Measurements from ENCODE around the gene DLG4. TPM values are rescaled to one million over a fixed set of nuclear protein-coding genes. Genes with fewer than 3 reads are reported as not detected.
A peak's percentile ranks its signal among the peaks of the same experiment; 100 is the strongest.

DLG4 gene
- 1 to 10 TPM; 3.3 to 8.3 TPM for total RNA-seq

GRCh38 chr17:7219812-7220592, at the start of gene DLG4, which contains the start of gene ACADVL:
Gene DLG4, minus strand, starts transcription at chr17:7219836.
Gene ACADVL, plus strand, starts transcription at chr17:7219938. Its CDS starts 47 bp downstream, at chr17:7219985.
- H3K4me3 Mint-ChIP-seq, result peak within 1 kb of the TSS; percentile 93
- DNase-seq (ENCODE audit: low spot score) (peak; percentile 90), ATAC-seq (peak; percentile 94 to 95)
- H3K9me3 Mint-ChIP-seq, result no peaks in the 10 kb centered on the region
- H3K27me3 Mint-ChIP-seq, result no peaks in the 10 kb centered on the region
- H3K4me1 Mint-ChIP-seq (ENCODE audit: low read depth in 2 of 2), result peaks cover 40 to 47% of the 10 kb centered on the region in 2 donors
- no peaks in the 10 kb centered on the region for H3K36me3 Mint-ChIP-seq
- H3K27ac Mint-ChIP-seq, result peak within 1 kb of the TSS; percentile 98

DNA sequence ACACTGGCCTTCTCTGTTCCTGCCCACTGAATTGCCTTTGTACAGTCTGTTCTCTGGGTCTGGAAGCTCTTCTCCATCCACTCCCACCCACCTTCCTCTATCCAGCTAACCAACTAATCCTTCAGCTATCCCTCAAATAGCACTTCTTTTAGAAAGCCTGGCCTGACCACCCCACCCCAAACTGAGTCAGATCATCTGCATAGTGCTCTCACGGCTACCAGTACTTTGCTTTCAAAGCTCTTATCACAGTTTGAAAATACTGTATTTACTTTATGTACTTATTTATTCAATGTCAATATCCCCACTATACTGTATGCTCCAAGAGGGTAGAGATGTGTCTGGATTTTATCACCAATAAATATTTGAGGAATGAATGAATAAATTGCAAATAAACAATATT, 47.1 kb upstream of the DLG4 start:
- H3K27me3 Mint-ChIP-seq, result peaks cover 20 to 25% of the 10 kb centered on the region in 2 donors
- H3K36me3 Mint-ChIP-seq, result no peaks in the 10 kb centered on the region
- no peak for ATAC-seq
- no peak overlapping the region for H3K27ac Mint-ChIP-seq
- DNase-seq (ENCODE audit: low spot score), result no peak
- no peaks in the 10 kb centered on the region for H3K9me3 Mint-ChIP-seq
- H3K4me3 Mint-ChIP-seq, result no peak overlapping the region
- H3K4me1 Mint-ChIP-seq (ENCODE audit: low read depth in 2 of 2), result peaks cover 15 to 17% of the 10 kb centered on the region in 2 donors

DNA sequence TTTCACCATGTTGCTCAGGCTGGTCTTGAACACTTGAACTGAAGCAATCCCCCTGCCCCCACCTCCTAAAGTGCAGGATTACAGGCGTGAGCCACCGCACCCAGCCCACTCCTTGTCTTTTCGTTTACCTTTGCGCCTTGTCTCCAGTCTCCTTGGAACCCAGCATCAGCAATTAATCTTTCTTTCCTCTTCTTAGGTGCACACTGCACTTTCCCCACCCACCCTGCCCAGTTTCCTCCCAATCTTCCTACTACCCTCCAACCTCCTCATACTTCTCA, 44.1 kb upstream of the DLG4 start:
- H3K4me3 Mint-ChIP-seq, result peak overlapping the region; percentile 67
- ATAC-seq (no peak), DNase-seq (ENCODE audit: low spot score) (no peak)
- H3K27ac Mint-ChIP-seq, result peak overlapping the region in 1 of 2 donors; percentile 49
- H3K9me3 Mint-ChIP-seq, result no peaks in the 10 kb centered on the region
- H3K4me1 Mint-ChIP-seq (ENCODE audit: low read depth in 2 of 2), result peaks cover 17 to 24% of the 10 kb centered on the region in 2 donors
- no peaks in the 10 kb centered on the region for H3K36me3 Mint-ChIP-seq
- H3K27me3 Mint-ChIP-seq, result peaks cover 20 to 25% of the 10 kb centered on the region in 2 donors

GRCh38 chr17:7262935-7263800, 43.5 kb upstream of the DLG4 start:
- Mint-ChIP-seq H3K36me3 (no peaks in the 10 kb centered on the region), H3K9me3 (no peaks in the 10 kb centered on the region), H3K27ac (peak overlapping the region in 1 of 2 donors; percentile 49), H3K4me1 (ENCODE audit: low read depth in 2 of 2) (peaks cover 17 to 24% of the 10 kb centered on the region in 2 donors), H3K27me3 (peaks cover 20 to 25% of the 10 kb centered on the region in 2 donors), H3K4me3 (peak overlapping the region; percentile 67)
- no peak for DNase-seq (ENCODE audit: low spot score)
- peak in 1 of 2 donors; percentile 11 for ATAC-seq

DNA sequence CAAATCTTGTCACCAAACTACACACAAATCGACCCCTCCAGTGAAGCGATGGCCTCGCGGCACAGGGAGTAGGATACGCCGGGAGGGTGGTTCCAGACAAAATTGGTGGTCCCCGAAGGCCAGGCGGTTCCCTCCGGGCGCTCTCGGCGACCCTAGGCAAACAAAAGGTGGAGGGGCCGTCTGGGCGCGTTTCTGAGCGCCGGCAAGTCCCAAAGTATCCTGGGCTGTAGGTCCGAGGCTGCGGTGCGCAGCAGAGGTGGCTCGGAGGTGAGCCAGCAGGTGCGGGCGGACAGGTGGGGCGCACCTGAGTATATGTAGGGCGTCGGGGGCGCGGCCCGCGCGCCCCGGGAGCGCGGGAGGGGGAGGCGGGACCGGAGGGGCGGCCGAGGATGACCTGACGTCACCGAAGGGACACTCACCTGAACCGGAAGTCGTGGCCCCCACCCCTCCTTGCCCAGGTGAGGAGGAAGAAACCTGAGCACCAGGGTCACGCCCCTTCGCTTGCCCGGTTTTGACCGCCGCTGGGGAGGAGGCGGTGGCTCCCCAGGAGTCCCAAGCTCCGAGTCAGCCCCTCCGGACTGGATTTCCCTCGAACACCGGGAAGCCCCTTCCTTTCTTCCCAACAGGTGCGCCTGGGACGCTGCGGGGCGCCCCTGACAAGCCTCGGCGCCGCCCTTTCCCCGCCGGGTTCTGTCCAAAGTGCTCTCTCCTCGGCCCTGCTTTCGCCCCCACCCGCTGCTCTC, 42.7 kb upstream of the DLG4 start, which contains the start of gene CLDN7:
CLDN7 (minus strand) TSS at position 287 of the 743 bp plus-strand sequence. CDS start 435 bp downstream, outside the sequence.
- H3K27ac Mint-ChIP-seq, result peak within 1 kb of the TSS in 1 of 2 donors; percentile 49
- H3K4me3 Mint-ChIP-seq, result peak within 1 kb of the TSS; percentile 67
- no peak for DNase-seq (ENCODE audit: low spot score)
- H3K9me3 Mint-ChIP-seq, result no peaks in the 10 kb centered on the region
- H3K4me1 Mint-ChIP-seq (ENCODE audit: low read depth in 2 of 2), result peaks cover 17 to 24% of the 10 kb centered on the region in 2 donors
- no peak for ATAC-seq
- no peaks in the 10 kb centered on the region for H3K36me3 Mint-ChIP-seq
- peaks cover 20 to 25% of the 10 kb centered on the region in 2 donors for H3K27me3 Mint-ChIP-seq

DNA sequence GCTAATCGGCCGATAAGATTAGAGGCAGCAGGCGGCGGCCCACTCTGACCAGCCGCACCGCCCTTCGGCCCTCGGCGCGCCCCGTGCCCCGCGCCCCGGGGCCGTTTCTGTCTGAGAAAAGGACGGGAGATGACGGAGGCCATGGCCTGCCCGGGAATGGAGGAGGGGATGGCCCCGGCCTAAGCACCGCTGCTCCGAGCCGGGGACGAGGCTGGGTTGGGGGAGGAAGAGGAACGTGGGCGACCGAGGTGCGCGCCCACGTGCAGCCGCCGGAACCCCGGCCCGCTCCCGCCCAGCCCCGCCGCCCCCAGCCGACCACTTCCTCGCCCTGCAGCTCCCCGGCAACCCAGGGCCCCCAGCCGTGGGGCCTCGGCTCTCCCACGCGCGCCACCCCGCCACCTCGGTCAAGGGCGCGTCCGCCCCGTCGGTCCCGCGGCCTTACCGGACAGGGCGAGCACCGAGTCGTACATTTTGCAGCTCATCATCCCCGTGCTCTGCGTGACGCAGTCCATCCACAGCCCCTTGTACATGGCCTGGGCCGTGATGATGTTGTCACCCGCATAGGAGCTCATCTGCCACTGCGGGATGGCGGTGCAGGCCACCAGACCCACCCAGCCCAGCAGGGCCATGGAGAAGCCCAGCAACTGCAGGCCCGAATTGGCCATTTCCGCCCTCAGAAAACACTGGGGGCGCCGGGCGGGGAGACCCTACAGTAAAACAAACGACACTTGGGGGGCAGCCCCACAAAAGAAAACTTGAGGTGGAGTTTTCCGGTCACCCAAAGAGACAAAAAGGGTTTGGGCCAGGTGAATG, 41.9 kb upstream of the DLG4 start:
- ATAC-seq (peak; percentile 62 to 70), DNase-seq (ENCODE audit: low spot score) (no peak)
- H3K4me3 Mint-ChIP-seq, result peak overlapping the region; percentile 49
- H3K36me3 Mint-ChIP-seq, result peaks cover 1% of the 10 kb centered on the region
- H3K9me3 Mint-ChIP-seq, result no peaks in the 10 kb centered on the region
- peaks cover 17 to 20% of the 10 kb centered on the region in 2 donors for H3K27me3 Mint-ChIP-seq
- H3K4me1 Mint-ChIP-seq (ENCODE audit: low read depth in 2 of 2), result peaks cover 17 to 24% of the 10 kb centered on the region in 2 donors
- no peak overlapping the region for H3K27ac Mint-ChIP-seq

- Mint-ChIP-seq H3K27me3 (peaks cover 14 to 18% of the 10 kb centered on the region in 2 donors), H3K36me3 (peaks cover 6% of the 10 kb centered on the region), H3K4me3 (peak overlapping the region; percentile 42), H3K27ac (no peak overlapping the region), H3K4me1 (ENCODE audit: low read depth in 2 of 2) (peaks cover 17 to 24% of the 10 kb centered on the region in 2 donors), H3K9me3 (no peaks in the 10 kb centered on the region)
- no peak for DNase-seq (ENCODE audit: low spot score)
- ATAC-seq, result peak; percentile 76 to 78
These were observed 41.2 kb upstream of the DLG4 start for GRCh38 chr17:7260651-7261378.

- Mint-ChIP-seq H3K4me1 (ENCODE audit: low read depth in 2 of 2) (peaks cover 17 to 24% of the 10 kb centered on the region in 2 donors), H3K27me3 (peaks cover 14 to 18% of the 10 kb centered on the region in 2 donors), H3K27ac (no peak overlapping the region), H3K9me3 (no peaks in the 10 kb centered on the region), H3K4me3 (no peak overlapping the region), H3K36me3 (peaks cover 6% of the 10 kb centered on the region)
- DNase-seq (ENCODE audit: low spot score) (no peak), ATAC-seq (no peak)
These were observed 40.5 kb upstream of the DLG4 start for GRCh38 chr17:7260151-7260550.

DNA sequence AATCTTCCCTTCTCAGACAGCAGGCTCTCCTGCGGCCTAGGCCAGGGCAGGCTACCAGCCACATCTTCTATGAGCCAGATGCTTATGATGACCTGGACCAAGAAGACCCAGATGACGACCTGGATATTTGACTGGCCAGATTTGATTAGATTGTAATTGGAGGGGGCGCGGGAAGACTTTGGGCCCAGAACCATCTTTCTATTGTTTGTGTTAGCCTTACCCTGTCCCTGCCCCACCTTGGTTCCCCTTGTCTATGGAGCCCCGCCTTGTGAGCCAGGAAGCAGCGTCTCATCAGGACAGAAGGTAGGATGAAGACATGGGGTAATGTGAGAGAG, 39.9 kb upstream of the DLG4 start:
- peaks cover 11% of the 10 kb centered on the region for H3K36me3 Mint-ChIP-seq

DNA sequence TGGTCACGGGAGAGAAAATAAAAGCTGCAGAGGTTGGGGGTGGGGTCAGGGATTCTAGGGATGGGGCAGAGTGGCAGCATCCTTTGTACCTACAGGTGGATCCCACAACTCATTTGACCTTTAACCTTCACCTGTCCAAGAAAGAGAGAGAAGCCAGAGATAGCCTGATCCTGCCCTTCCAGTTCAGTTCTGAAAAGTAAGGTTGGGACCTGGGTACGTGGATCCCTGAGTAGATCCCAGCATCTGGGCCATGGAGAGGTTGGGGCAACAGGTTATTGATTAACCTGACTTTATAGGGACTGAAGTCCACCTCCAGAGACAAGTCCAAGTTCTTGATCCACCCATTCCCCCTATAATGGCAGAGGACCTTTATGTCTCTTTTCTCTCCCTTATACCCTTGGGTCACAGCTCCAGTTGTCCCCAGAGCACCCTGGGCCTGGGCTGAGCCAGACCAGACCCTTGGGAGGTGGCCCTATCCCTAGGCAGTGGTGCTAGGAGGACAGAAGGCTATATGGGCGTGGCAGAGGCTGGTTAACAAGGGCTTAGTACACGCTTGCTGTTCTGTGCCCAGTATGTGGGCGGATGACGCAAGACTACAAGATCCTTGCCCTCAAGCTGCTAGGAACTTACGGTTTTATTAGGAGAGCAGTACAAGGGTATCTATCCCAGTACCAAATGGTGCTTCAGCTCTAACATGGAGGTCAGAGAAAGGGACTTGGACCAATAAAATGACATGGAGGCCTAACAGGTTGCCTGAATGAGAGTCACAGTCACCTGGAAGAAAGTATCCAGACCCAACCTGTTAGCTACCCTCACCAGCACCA, 39.3 kb upstream of the DLG4 start:
- H3K36me3 Mint-ChIP-seq, result peaks cover 12% of the 10 kb centered on the region

More for the DNA sequence above, 39.9 kb upstream of the DLG4 start:
- Mint-ChIP-seq H3K27me3 (peaks cover 14 to 18% of the 10 kb centered on the region in 2 donors), H3K9me3 (no peaks in the 10 kb centered on the region), H3K4me1 (ENCODE audit: low read depth in 2 of 2) (peaks cover 21 to 24% of the 10 kb centered on the region in 2 donors), H3K4me3 (no peak overlapping the region), H3K27ac (no peak overlapping the region)
- no peak for ATAC-seq
- no peak for DNase-seq (ENCODE audit: low spot score)

GRCh38 chr17:7256766-7257456, 37.3 kb upstream of the DLG4 start:
- peaks cover 19% of the 10 kb centered on the region for H3K36me3 Mint-ChIP-seq
- H3K9me3 Mint-ChIP-seq, result no peaks in the 10 kb centered on the region
- H3K4me1 Mint-ChIP-seq (ENCODE audit: low read depth in 2 of 2), result peaks cover 23 to 28% of the 10 kb centered on the region in 2 donors
- no peaks in the 10 kb centered on the region for H3K27me3 Mint-ChIP-seq
- H3K4me3 Mint-ChIP-seq, result no peak overlapping the region
- no peak overlapping the region for H3K27ac Mint-ChIP-seq
- DNase-seq (ENCODE audit: low spot score) (no peak), ATAC-seq (no peak)

More for the DNA sequence above, 39.3 kb upstream of the DLG4 start:
- Mint-ChIP-seq H3K27ac (no peak overlapping the region), H3K27me3 (peaks cover 12 to 14% of the 10 kb centered on the region in 2 donors), H3K9me3 (no peaks in the 10 kb centered on the region), H3K4me3 (no peak overlapping the region), H3K4me1 (ENCODE audit: low read depth in 2 of 2) (peaks cover 21 to 24% of the 10 kb centered on the region in 2 donors)
- ATAC-seq (no peak), DNase-seq (ENCODE audit: low spot score) (no peak)

Data from natural killer cell treated with Interleukin-12 subunit alpha and Interleukin-12 subunit beta and Interleukin-15 and Interleukin-18, amount 100 ng/mL, for 72 hours (primary cell).